SK-N-SH (cell line): ENCODE data around the gene RAE1. TPM values are rescaled to one million over a fixed set of nuclear protein-coding genes. Genes with fewer than 3 reads are reported as not detected.

Experiments
- CTCF ChIA-PET: fragments of 300-600, 350-600 bp; formaldehyde crosslinking; extraction: SDS; loops from one replicate; lab custom pipeline; 2021; lab: Yijun Ruan, JAX
- POLR2A ChIA-PET: fragments of 350-600 bp; sonication (Branson Sonifier 250); formaldehyde crosslinking; extraction: SDS; loops from one replicate; lab custom pipeline; 2020; ENCODE audit warnings: antibody characterized with exemption, inconsistent platforms; lab: Yijun Ruan, JAX
- DNase-seq: peaks from one replicate; pipeline ENCODE4 v3.0.0; 2012
- H2AFZ ChIP-seq: fragments of 200-600 bp; sonication (generic); 2 replicates; pipeline ENCODE4 v1.8.1; 2016; ENCODE audit warnings: antibody characterized with exemption, mild to moderate bottlenecking, low read depth
- H3F3A ChIP-seq: fragments of 200-600 bp; sonication (generic); replicated peaks from 2 replicates; pipeline ENCODE3; 2016; ENCODE audit warnings: antibody characterized with exemption, mild to moderate bottlenecking; ENCODE audit not compliant: insufficient read depth
- H3K27ac ChIP-seq, 2 experiments: fragments of 200-500 bp in 1 of 2; fragments of 200-600 bp in 1 of 2; sonication (Bioruptor generic) in 1 of 2; sonication (generic), shearing (Covaris generic) in 1 of 2; 2 replicates each; pipeline versions ENCODE4 v1.5.1 to v1.6.1; 2014 to 2016; ENCODE audit warnings: low read depth in 2 of 2, inconsistent platforms in 1 of 2, low read length in 1 of 2, mild to moderate bottlenecking in 1 of 2, mixed read lengths in 1 of 2
- H3K27me3 ChIP-seq: fragments of 200-600 bp; sonication (generic), shearing (Covaris generic); 2 replicates; pipeline ENCODE4 v1.6.1; 2016; ENCODE audit warnings: mixed run types; ENCODE audit not compliant: insufficient read depth
- H3K36me3 ChIP-seq, 2 experiments: fragments of 200-500 bp in 1 of 2; fragments of 200-600 bp in 1 of 2; sonication (Bioruptor generic) in 1 of 2; sonication (generic) in 1 of 2; replicated peaks in 1 of 2; 2 replicates each; pipeline versions ENCODE3 to v1.5.1; 2014 to 2016; ENCODE audit warnings: low read length in 1 of 2, mild to moderate bottlenecking in 1 of 2; ENCODE audit not compliant: insufficient read depth in 2 of 2, control insufficient read depth in 1 of 2
- H3K4me1 ChIP-seq, 2 experiments: fragments of 200-500 bp in 1 of 2; fragments of 200-600 bp in 1 of 2; sonication (Bioruptor generic) in 1 of 2; sonication (generic), shearing (Covaris generic) in 1 of 2; 2 replicates each; pipeline versions ENCODE4 v1.5.1 to v1.6.1; 2014 to 2016; ENCODE audit warnings: low read depth in 1 of 2, low read length in 1 of 2, mixed run types in 1 of 2; ENCODE audit not compliant: insufficient read depth in 2 of 2, control insufficient read depth in 1 of 2
- H3K4me2 ChIP-seq: fragments of 200-600 bp; sonication (generic), shearing (Covaris generic); 2 replicates; pipeline ENCODE4 v1.6.1; 2017; ENCODE audit warnings: mixed run types
- H3K4me3 ChIP-seq, 2 experiments: fragments of 200-500 bp in 1 of 2; fragments of 200-600 bp in 1 of 2; sonication (Bioruptor generic) in 1 of 2; sonication (generic), shearing (Covaris generic) in 1 of 2; 2 replicates each; pipeline versions ENCODE4 v1.5.1 to v1.8.1; 2014 to 2016; ENCODE audit warnings: low read depth in 2 of 2, inconsistent platforms in 1 of 2, low read length in 1 of 2, mild to moderate bottlenecking in 1 of 2, mixed read lengths in 1 of 2, moderate library complexity in 1 of 2
- H3K79me2 ChIP-seq: fragments of 200-600 bp; sonication (generic); 2 replicates; pipeline ENCODE4 v1.8.1; 2017; ENCODE audit warnings: mild to moderate bottlenecking; ENCODE audit not compliant: insufficient read depth
- H3K9ac ChIP-seq: fragments of 200-600 bp; sonication (generic); 2 replicates; pipeline ENCODE4 v1.6.1; 2017; ENCODE audit warnings: mixed run types
- H3K9me2 ChIP-seq: fragments of 200-600 bp; sonication (generic); 2 replicates; pipeline ENCODE4 v1.6.1; 2017; ENCODE audit warnings: mixed run types
- H3K9me3 ChIP-seq: fragments of 200-600 bp; sonication (generic); 2 replicates; pipeline ENCODE4 v1.6.1; 2017; ENCODE audit warnings: mixed run types, mild to moderate bottlenecking, moderate library complexity
- H4K20me1 ChIP-seq: fragments of 200-600 bp; sonication (generic); 2 replicates; pipeline ENCODE4 v1.6.1; 2017; ENCODE audit warnings: mild to moderate bottlenecking, mixed run types; ENCODE audit not compliant: insufficient read depth
- GABPA ChIP-seq: IDR thresholded peaks from 2 replicates; pipeline ENCODE4 v1.4.0; 2012; ENCODE audit warnings: low read depth, mild to moderate bottlenecking
- MXI1 ChIP-seq: IDR thresholded peaks from 2 replicates; pipeline ENCODE4 v1.6.1; 2012; ENCODE audit warnings: mild to moderate bottlenecking, low read depth, low read length, improper control_type of control experiment
- POLR2AphosphoS5 ChIP-seq: IDR thresholded peaks from 2 replicates; pipeline ENCODE4 v1.6.1; 2012; ENCODE audit warnings: low read depth, low read length
- RAD21 ChIP-seq: IDR thresholded peaks from 2 replicates; pipeline ENCODE4 v1.6.1; 2012; ENCODE audit warnings: mild to moderate bottlenecking, low read length
- TCF12 ChIP-seq: IDR thresholded peaks from 2 replicates; pipeline ENCODE4 v1.4.0; 2012
- WGBS: methylation state at CpG from one replicate; pipeline ENCODE4 v1.1.6; 2017; ENCODE audit warnings: low lambda C conversion rate; 5-methylcytosine and 5-hydroxymethylcytosine counted together
- polyA plus RNA-seq, 3 experiments: library from polyadenylated mRNA; depleted of rRNA; stranded (reverse); fragments of >200 nt; gene quantifications; 2 replicates each; pipeline ENCODE4 v1.2.3, GENCODE V29; 2012
- TF ChIP-seq, protein P1 (sequence below): IDR thresholded peaks from 2 replicates; pipeline ENCODE4 v1.4.0; 2012; ENCODE audit warnings: low read depth, borderline replicate concordance
- TF ChIP-seq, protein P2 (sequence below): IDR thresholded peaks from 2 replicates; pipeline ENCODE4 v1.4.0; 2012; ENCODE audit warnings: low read depth
- TF ChIP-seq, protein P3 (sequence below): IDR thresholded peaks from 2 replicates; pipeline ENCODE4 v1.4.0; 2012; ENCODE audit warnings: low read depth, borderline replicate concordance

Gene RAE1
- polyA plus RNA-seq, 1 of the 3 experiments (the other 2 are of a cell fraction) = 82.4 TPM

DNA sequence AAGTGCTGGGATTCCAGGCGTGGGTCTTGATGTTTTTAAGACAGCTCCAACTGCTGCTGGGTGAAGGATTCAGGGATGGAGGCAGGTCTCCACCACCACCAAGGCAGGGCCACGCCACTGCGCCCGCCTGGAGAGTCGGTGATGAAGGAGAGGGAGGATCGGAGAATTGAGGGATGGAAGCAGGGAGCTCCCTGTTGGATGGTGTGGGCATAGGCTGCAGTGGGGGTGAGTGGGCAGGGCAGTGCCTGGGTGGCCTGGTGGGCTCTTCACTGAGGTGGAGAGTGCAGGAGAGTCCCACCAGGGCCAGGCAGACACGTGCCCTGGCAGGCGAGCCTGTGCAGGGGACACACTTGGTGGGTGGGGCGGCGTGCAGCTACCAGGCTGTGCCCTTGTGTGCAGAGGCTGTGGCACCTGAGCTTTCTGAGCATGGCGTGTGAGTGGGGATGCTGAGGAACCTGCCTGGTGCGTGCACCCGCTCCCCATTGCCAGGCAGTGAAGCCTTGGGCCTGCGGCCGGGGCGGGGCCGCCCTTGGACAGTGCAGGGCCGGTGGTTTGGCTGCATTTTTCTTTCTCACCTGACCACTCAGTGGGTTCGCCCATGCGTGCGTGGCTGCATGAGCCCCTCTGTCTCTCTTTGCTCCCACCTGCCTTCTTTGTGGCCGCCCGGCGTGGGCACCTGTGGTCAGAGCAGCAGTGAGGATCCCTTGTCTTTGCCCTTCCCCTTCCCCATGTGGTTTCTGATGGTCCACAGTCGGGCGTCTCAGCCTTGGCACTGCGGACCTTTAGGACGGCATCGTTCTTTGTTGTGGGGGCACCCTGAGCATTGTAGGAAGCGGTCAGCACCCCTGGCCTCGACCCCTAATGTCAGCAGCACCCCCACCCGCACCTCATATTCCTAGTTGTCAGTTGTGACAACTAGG lies 51.4 kb downstream of the RAE1 start:
- Histone ChIP-seq H4K20me1 (no peaks in the 10 kb centered on the region), H3K27ac (no peak overlapping the region)
- no peak for TF ChIP-seq TCF12
- no peak for TF ChIP-seq POLR2AphosphoS5
- TF ChIP-seq, protein P1, sequence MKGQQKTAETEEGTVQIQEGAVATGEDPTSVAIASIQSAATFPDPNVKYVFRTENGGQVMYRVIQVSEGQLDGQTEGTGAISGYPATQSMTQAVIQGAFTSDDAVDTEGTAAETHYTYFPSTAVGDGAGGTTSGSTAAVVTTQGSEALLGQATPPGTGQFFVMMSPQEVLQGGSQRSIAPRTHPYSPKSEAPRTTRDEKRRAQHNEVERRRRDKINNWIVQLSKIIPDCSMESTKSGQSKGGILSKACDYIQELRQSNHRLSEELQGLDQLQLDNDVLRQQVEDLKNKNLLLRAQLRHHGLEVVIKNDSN = no peak
- no peak for TF ChIP-seq RAD21
- TF ChIP-seq, protein P2, sequence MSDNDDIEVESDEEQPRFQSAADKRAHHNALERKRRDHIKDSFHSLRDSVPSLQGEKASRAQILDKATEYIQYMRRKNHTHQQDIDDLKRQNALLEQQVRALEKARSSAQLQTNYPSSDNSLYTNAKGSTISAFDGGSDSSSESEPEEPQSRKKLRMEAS = no peak

DNA sequence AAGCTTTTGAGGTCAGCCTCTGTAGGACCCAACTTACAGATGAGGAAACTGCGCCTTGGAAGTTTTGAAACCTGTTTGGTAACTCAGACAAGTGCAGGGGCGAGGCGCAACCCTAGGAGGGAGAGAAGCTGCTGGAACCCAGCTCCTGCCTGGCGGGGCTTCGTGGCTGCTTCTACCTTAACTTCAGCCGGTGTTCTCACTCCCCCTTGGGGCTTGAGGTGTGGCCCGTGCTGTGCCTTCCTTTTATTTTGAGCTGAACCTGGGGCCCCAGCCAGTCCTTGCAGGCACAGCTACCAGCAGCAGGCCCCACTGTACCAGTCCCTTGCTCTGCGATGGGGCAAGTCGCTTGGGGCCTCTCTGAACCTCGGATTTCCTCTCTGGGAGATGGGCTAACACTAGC lies 52.2 kb downstream of the RAE1 start:
- Histone ChIP-seq H3K36me3 (peaks cover 0 to 41% of the 10 kb centered on the region in 2 experiments), H3K9me3 (no peaks in the 10 kb centered on the region), H3K79me2 (no peaks in the 10 kb centered on the region), H3F3A (no peaks in the 10 kb centered on the region), H3K4me1 (peaks cover 0 to 11% of the 10 kb centered on the region in 2 experiments; a peak in 1 of 4 replicates), H3K27me3 (no peaks in the 10 kb centered on the region), H4K20me1 (no peaks in the 10 kb centered on the region), H3K4me3 (no peak overlapping the region), H2AFZ (no peak overlapping the region), H3K4me2 (no peak overlapping the region), H3K9ac (no peak overlapping the region), H3K27ac (no peak overlapping the region), H3K9me2 (no peaks in the 10 kb centered on the region)
- over 99% methylated on average over 8 of the region's 10 CpGs for whole genome bisulfite sequencing
- CTCF ChIA-PET = no interaction called here
- no peak for TF ChIP-seq TCF12
- TF ChIP-seq, protein P3, sequence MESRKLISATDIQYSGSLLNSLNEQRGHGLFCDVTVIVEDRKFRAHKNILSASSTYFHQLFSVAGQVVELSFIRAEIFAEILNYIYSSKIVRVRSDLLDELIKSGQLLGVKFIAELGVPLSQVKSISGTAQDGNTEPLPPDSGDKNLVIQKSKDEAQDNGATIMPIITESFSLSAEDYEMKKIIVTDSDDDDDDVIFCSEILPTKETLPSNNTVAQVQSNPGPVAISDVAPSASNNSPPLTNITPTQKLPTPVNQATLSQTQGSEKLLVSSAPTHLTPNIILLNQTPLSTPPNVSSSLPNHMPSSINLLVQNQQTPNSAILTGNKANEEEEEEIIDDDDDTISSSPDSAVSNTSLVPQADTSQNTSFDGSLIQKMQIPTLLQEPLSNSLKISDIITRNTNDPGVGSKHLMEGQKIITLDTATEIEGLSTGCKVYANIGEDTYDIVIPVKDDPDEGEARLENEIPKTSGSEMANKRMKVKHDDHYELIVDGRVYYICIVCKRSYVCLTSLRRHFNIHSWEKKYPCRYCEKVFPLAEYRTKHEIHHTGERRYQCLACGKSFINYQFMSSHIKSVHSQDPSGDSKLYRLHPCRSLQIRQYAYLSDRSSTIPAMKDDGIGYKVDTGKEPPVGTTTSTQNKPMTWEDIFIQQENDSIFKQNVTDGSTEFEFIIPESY = no peak
- TF ChIP-seq GABPA = no peak
- no peak for TF ChIP-seq MXI1
- no peak for TF ChIP-seq RAD21
- POLR2A ChIA-PET = no interaction called here
- DNase-seq = no peak

More for the DNA sequence above, 51.4 kb downstream of the RAE1 start:
- no peaks in the 10 kb centered on the region for H3K9me3 ChIP-seq
- no peak overlapping the region for H3K4me2 ChIP-seq
- CTCF ChIA-PET = interaction anchor here (0.9 to 1.0 kb wide), 2 partner anchors 20 to 70 kb away, joined by 3 read pairs; no protein-coding TSS in a partner anchor
- H3F3A ChIP-seq = no peaks in the 10 kb centered on the region
- no peaks in the 10 kb centered on the region for H3K9me2 ChIP-seq
- H3K36me3 ChIP-seq = peaks cover 0 to 37% of the 10 kb centered on the region in 2 experiments
- H3K4me3 ChIP-seq = no peak overlapping the region
- H3K27me3 ChIP-seq = no peaks in the 10 kb centered on the region
- DNase-seq = no peak
- H2AFZ ChIP-seq = no peak overlapping the region
- H3K4me1 ChIP-seq = peaks cover 0 to 16% of the 10 kb centered on the region in 2 experiments; a peak in 1 of 4 replicates
- no peak overlapping the region for H3K9ac ChIP-seq
- POLR2A ChIA-PET = no interaction called here
- H3K79me2 ChIP-seq = no peaks in the 10 kb centered on the region
- WGBS = 93% methylated on average over 18 of the region's 32 CpGs
